ENCODE data around the gene SLC7A11. TPM values are rescaled to one million over a fixed set of nuclear protein-coding genes. Genes with fewer than 3 reads are reported as not detected.

Gene SLC7A11
- total and polyA plus RNA-seq, 10 of the 15 experiments (the other 5 are each of a cell fraction or from before 2014, with no cell fraction given): 1.6 to 9.8 (median 3.5) TPM

GRCh38 chr4:138275216-138275615 is 33.1 kb upstream of the SLC7A11 start (continued):
- no peak for TF ChIP-seq BCL3 (IDR thresholded peaks at IDR 0.05; ENCODE audit: borderline replicate concordance, insufficient read depth, low read depth, low read length, poor library complexity, severe bottlenecking)

GRCh38 chr4:138269175-138269574 is 27.0 kb upstream of the SLC7A11 start:
- H3K79me2 ChIP-seq (ENCODE audit: control insufficient read depth, insufficient read depth, low read length): no peaks in the 10 kb centered on the region
- no peak overlapping the region for H3K9ac ChIP-seq (ENCODE audit: control insufficient read depth, insufficient read depth, low read length)
- BruUV-seq (replicated peaks): no TSS peak
- no peaks in the 10 kb centered on the region for H3K36me3 ChIP-seq (ENCODE audit: control insufficient read depth in 2 of 2, insufficient read depth in 2 of 2, low read length in 1 of 2)
- no peak overlapping the region for H3K4me2 ChIP-seq (ENCODE audit: control insufficient read depth, insufficient read depth)
- no peaks in the 10 kb centered on the region for H3K9me3 ChIP-seq (replicated peaks; ENCODE audit: control insufficient read depth, insufficient read depth, low read length)
- no peak overlapping the region for H3K27ac ChIP-seq (ENCODE audit: control insufficient read depth, insufficient read depth)
- ATAC-seq (no peak), FAIRE-seq (no peak), DNase-seq (ENCODE audit: low read depth, low spot score) (no peak)
- RAD21 ChIA-PET (ENCODE audit: unreplicated experiment): no interaction called here
- in situ Hi-C loops (cut with MboI) (no loop called here), intact Hi-C loops (cut with micrococcal nuclease; ENCODE audit: unreplicated experiment) (no loop called here)
- H2AFZ ChIP-seq (ENCODE audit: control insufficient read depth, low read depth, low read length): no peak overlapping the region
- CTCF ChIA-PET: no interaction called here
- no peak overlapping the region for H3K4me3 ChIP-seq
- no peaks in the 10 kb centered on the region for H3K27me3 ChIP-seq (replicated peaks in 1 of 2; ENCODE audit: control insufficient read depth in 2 of 2, insufficient read depth in 2 of 2, low read length in 1 of 2)
- POLR2A ChIA-PET: no interaction called here
- H3K4me1 ChIP-seq (ENCODE audit: control insufficient read depth, insufficient read depth, low read length): no peaks in the 10 kb centered on the region
- SMC1A ChIA-PET (ENCODE audit: uncharacterized antibody, unreplicated experiment): no interaction called here
- no peaks in the 10 kb centered on the region for H4K20me1 ChIP-seq (ENCODE audit: control insufficient read depth, insufficient read depth)
- TF ChIP-seq ZBTB40 (IDR thresholded peaks at IDR 0.05; ENCODE audit: borderline replicate concordance): no peak
- no peak for TF ChIP-seq CHD2 (IDR thresholded peaks at IDR 0.05; ENCODE audit: borderline replicate concordance, low read depth, low read length)
- no peak for TF ChIP-seq ELK1 (IDR thresholded peaks at IDR 0.05; ENCODE audit: low read depth, low read length)
- no peak for TF ChIP-seq BCL11A (IDR thresholded peaks at IDR 0.05; ENCODE audit: low read depth, low read length)
- no peak for TF ChIP-seq YBX1 (IDR thresholded peaks at IDR 0.05)
- TF ChIP-seq NKRF (conservative IDR thresholded peaks at IDR 0.05): no peak
- TF ChIP-seq POU2F2 (IDR thresholded peaks at IDR 0.05; ENCODE audit: borderline replicate concordance, low read depth, low read length): no peak
- no peak for TF ChIP-seq E4F1 (IDR thresholded peaks at IDR 0.05; ENCODE audit: borderline replicate concordance, partially characterized antibody)
- TF ChIP-seq POLR2A (IDR thresholded peaks at IDR 0.05; ENCODE audit: low read depth, low read length): no peak
